Measurements from ENCODE around the gene DCC. TPM values are rescaled to one million over a fixed set of nuclear protein-coding genes. Genes with fewer than 3 reads are reported as not detected.

Gene DCC
- total and polyA plus RNA-seq, 9 donors = under 0.01 to 0.77 (median 0.30) TPM; not detected in 3

DNA sequence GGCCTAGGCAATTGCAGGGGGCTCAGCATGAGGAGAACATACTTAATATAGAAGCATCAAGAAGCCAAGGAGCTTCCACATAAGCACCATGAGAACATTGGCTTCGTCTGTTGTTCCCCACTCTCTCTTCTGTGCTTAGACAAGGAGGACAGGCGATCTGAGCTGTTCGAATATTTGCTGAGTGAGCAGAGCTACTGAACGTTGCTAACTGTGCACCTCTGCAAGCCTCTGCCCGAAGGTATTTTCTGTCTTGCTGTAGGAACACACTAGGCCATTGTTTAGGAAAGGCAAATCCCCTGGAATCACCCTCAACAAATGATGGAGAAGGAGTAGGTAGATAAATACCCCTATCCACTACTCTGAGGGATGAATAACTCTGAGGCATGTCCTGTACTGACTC, 813.8 kb downstream of the DCC start:
- no peaks in the 10 kb centered on the region for H3K36me3 ChIP-seq
- no peak for TF ChIP-seq EP300 (IDR thresholded peaks at IDR 0.05)
- TF ChIP-seq POLR2A (IDR thresholded peaks at IDR 0.05) = no peak
- TF ChIP-seq, protein P1, sequence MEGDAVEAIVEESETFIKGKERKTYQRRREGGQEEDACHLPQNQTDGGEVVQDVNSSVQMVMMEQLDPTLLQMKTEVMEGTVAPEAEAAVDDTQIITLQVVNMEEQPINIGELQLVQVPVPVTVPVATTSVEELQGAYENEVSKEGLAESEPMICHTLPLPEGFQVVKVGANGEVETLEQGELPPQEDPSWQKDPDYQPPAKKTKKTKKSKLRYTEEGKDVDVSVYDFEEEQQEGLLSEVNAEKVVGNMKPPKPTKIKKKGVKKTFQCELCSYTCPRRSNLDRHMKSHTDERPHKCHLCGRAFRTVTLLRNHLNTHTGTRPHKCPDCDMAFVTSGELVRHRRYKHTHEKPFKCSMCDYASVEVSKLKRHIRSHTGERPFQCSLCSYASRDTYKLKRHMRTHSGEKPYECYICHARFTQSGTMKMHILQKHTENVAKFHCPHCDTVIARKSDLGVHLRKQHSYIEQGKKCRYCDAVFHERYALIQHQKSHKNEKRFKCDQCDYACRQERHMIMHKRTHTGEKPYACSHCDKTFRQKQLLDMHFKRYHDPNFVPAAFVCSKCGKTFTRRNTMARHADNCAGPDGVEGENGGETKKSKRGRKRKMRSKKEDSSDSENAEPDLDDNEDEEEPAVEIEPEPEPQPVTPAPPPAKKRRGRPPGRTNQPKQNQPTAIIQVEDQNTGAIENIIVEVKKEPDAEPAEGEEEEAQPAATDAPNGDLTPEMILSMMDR (IDR thresholded peaks at IDR 0.05) = no peak
- no peaks in the 10 kb centered on the region for H3K27me3 ChIP-seq
- no peaks in the 10 kb centered on the region for H3K4me1 ChIP-seq (ENCODE audit: insufficient read depth)
- WGBS, 3 donors = 78 to 85% (median 80%) methylated on average over 5 of the region's 5 CpGs
- H3K4me3 ChIP-seq = no peak overlapping the region
- no peaks in the 10 kb centered on the region for H3K9me3 ChIP-seq
- no peak for DNase-seq
- intact Hi-C loops (cut with DNase I) = no loop called here
- no peak overlapping the region for H3K27ac ChIP-seq

DNA sequence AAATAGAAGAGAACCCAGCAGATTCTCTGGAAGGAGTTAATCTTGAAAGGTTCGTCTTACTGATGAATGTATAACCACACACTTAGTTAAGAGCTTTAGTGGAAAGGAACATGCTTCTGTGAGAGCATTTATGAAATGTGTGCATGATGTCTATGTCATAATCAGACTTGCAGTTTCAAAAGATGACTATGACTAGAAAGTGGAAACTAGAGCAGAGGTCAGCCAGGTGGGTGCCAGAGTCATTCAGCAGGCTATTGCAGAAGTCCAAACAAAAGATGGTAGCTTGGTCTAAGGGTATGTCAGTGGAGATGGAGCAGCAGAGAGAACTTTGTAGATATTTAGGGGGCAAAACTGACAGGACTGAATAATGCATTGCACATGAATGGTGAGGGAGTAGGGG, 825.8 kb downstream of the DCC start:
- no peaks in the 10 kb centered on the region for H3K27me3 ChIP-seq
- TF ChIP-seq POLR2A (IDR thresholded peaks at IDR 0.05) = no peak
- TF ChIP-seq, protein P1 (IDR thresholded peaks at IDR 0.05) = no peak
- no peak for TF ChIP-seq EP300 (IDR thresholded peaks at IDR 0.05)
- no peak overlapping the region for H3K27ac ChIP-seq
- no peaks in the 10 kb centered on the region for H3K9me3 ChIP-seq
- no peaks in the 10 kb centered on the region for H3K36me3 ChIP-seq
- H3K4me3 ChIP-seq = no peak overlapping the region
- intact Hi-C loops (cut with DNase I) = no loop called here
- H3K4me1 ChIP-seq (ENCODE audit: insufficient read depth) = no peaks in the 10 kb centered on the region
- WGBS, 3 donors = 69 to 81% (median 69%) methylated on average over 1 of the region's 1 CpG
- no peak for DNase-seq

DNA sequence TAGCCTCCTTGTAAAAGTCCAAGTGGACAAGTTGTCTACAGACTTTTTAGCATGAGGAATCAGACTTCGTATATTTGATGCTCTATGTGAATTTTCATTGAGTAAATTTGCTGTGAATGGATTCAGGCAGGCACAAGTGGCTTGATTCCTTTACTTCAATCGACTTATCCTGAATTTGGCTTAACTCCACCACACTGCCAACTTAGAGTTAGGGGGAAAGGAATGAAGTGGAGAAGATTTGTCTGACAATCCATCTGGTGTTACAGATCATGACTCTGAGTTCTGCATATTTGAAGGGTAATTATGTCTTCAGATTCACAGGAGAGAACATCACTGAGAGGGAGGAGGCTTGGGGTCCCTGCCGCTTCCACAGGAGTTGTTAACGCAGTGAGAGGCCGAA, 829.3 kb downstream of the DCC start:
- DNase-seq = no peak
- Histone ChIP-seq H3K27me3 (no peaks in the 10 kb centered on the region), H3K36me3 (no peaks in the 10 kb centered on the region), H3K4me3 (no peak overlapping the region), H3K4me1 (ENCODE audit: insufficient read depth) (no peaks in the 10 kb centered on the region), H3K27ac (no peak overlapping the region), H3K9me3 (no peaks in the 10 kb centered on the region)
- TF ChIP-seq, protein P1 (IDR thresholded peaks at IDR 0.05) = no peak
- TF ChIP-seq POLR2A (IDR thresholded peaks at IDR 0.05) = no peak
- TF ChIP-seq EP300 (IDR thresholded peaks at IDR 0.05) = no peak
- intact Hi-C loops (cut with DNase I) = no loop called here
- 81 to 87% (median 82%) methylated on average over 5 of the region's 5 CpGs for WGBS, 3 donors

DNA sequence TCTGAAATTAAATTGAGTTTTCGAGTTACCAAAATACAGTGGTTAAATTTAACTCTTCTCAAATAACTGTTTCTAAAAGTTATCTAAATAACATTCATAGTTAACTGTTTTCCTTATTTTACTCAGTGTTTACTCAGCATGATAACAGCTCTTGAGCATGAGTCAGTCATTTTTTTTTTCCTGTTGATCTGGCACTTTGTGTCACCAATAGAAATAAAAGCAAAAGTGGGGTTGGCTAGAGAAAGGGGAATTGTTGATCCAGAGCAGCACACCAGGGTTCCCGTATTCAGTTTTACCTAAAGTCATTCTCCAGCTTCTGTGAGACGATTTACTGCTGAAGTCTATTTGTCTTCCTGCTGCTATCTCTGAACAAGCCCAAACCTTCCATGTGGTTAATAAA, 851.6 kb downstream of the DCC start:
- H3K27me3 ChIP-seq = no peaks in the 10 kb centered on the region
- no peak for DNase-seq
- 33 to 41% (median 41%) methylated on average over 3 of the region's 3 CpGs for WGBS, 3 donors
- no peaks in the 10 kb centered on the region for H3K36me3 ChIP-seq
- H3K9me3 ChIP-seq = no peaks in the 10 kb centered on the region
- no peak overlapping the region for H3K27ac ChIP-seq
- H3K4me3 ChIP-seq = no peak overlapping the region
- no peaks in the 10 kb centered on the region for H3K4me1 ChIP-seq (ENCODE audit: insufficient read depth)
- no peak for TF ChIP-seq POLR2A (IDR thresholded peaks at IDR 0.05)
- TF ChIP-seq EP300 (IDR thresholded peaks at IDR 0.05) = no peak
- TF ChIP-seq, protein P1 (IDR thresholded peaks at IDR 0.05) = no peak
- intact Hi-C loops (cut with DNase I) = no loop called here

DNA sequence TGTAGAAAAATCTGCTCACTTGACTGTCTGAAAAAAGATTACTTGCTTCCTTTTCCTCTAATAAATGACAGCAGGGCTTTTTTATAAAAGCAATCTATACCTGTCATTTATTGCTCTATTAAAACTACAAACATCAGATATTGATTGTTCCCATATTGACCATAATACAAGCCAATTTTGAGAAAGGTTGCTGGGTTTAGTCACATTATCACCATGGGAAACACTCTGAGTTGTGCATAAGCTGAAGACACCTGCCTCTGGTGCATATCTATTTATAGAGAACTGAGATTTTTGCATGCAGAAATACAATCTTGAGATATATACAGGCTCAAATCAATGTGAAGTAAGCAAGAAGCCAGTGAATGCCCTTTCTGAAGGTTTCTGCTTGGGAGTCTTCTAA, 853.9 kb downstream of the DCC start:
- no peaks in the 10 kb centered on the region for H3K9me3 ChIP-seq
- no peak overlapping the region for H3K27ac ChIP-seq
- H3K36me3 ChIP-seq = no peaks in the 10 kb centered on the region
- H3K4me3 ChIP-seq = no peak overlapping the region
- H3K27me3 ChIP-seq = no peaks in the 10 kb centered on the region
- TF ChIP-seq, protein P1 (IDR thresholded peaks at IDR 0.05) = no peak
- TF ChIP-seq POLR2A (IDR thresholded peaks at IDR 0.05) (no peak), EP300 (IDR thresholded peaks at IDR 0.05) (no peak)
- no peak for DNase-seq
- no peaks in the 10 kb centered on the region for H3K4me1 ChIP-seq (ENCODE audit: insufficient read depth)
- intact Hi-C loops (cut with DNase I) = no loop called here
